Skeletal muscle satellite cell (primary cell): Measurements from ENCODE around the gene BST1.

Source experiments
- H3K27me3 ChIP-seq: 2 replicates; pipeline ENCODE4 v1.7.0; 2013; ENCODE audit warnings: low read length; ENCODE audit not compliant: control insufficient read depth, insufficient read depth
- H3K36me3 ChIP-seq: 2 replicates; pipeline ENCODE4 v1.7.0; 2013; ENCODE audit warnings: mild to moderate bottlenecking, control low read depth, low read length; ENCODE audit not compliant: insufficient read depth
- H3K4me1 ChIP-seq: 2 replicates; pipeline ENCODE4 v1.7.0; 2013; ENCODE audit warnings: low read length; ENCODE audit not compliant: control insufficient read depth, insufficient read depth
- H3K4me2 ChIP-seq: 2 replicates; pipeline ENCODE4 v1.7.0; 2013; ENCODE audit warnings: mild to moderate bottlenecking, low read length
- H3K4me3 ChIP-seq: 2 replicates; pipeline ENCODE4 v1.7.0; 2013; ENCODE audit warnings: low read length
- H3K9ac ChIP-seq: 2 replicates; pipeline ENCODE4 v1.7.0; 2013; ENCODE audit warnings: mild to moderate bottlenecking, low read depth, low read length, moderate library complexity
- H3K9me3 ChIP-seq: replicated peaks from 2 replicates; pipeline ENCODE4 v1.7.0; 2013; ENCODE audit warnings: mild to moderate bottlenecking, control low read depth, low read length

Gene BST1

DNA sequence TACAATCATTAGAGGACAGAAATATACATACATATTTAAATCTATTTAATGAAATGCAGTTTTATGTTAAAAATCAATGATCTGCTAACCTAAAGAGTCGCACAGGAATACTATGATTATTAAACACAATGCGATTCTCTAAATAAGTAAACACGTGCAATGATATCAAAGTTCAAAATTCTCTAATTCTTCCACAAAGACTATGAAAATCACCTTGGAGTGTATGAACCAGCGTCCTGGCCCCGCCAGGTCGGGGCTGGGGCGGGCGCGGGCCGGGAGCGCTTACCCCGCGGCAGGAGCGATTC is 21.8 kb upstream of the BST1 start:
- H3K9ac ChIP-seq = peak overlapping the region; percentile 97
- H3K4me3 ChIP-seq = peak overlapping the region; percentile 75
- H3K9me3 ChIP-seq = no peaks in the 10 kb centered on the region
- H3K4me2 ChIP-seq = peak overlapping the region; percentile 80
- peaks cover 16% of the 10 kb centered on the region for H3K36me3 ChIP-seq
- H3K27me3 ChIP-seq = no peaks in the 10 kb centered on the region
- peaks cover 30% of the 10 kb centered on the region for H3K4me1 ChIP-seq

DNA sequence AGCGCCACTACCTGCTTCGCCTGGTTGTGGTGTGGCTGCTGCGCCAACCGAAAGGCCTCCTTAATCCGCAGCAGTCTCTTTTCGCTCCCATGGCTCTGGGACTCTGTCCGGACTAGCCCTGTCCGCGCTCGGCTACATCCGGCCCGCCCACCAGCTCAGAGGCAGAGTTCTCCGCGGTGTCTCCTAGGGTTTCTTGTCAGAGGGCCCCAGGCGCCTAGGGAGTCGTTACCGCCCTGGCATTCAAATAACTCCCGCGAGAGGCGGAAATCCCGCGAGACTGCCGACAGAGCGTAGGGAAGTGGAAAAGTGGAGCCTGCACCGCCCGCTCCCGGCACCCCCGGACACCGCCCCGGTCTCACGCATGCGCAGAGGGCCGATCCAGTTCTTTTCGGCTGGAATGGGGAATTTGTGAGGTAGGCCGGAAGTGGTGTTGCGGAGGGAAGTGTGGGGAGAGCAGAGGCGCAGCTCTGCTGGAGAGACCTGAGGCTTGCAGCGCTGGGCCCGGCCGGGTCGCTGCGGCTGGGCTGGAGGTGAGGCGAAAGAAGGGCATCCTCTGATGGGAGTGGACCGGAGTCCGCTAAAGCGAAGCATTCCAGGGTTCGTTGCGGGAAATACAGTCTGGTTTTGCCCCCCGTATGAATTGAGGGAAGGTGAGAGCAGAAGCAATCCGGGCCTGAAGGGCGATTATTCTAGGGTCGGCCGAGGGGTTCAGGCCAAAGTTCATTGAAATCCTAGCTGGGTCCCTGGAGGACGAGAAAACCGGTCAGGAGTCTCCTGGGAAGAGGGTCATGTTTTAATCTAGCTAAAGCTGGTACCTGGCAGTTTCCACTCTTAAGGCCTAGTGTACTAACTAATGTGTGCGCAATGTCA is 21.3 kb upstream of the BST1 start, which contains the start of gene FAM200B:
Gene FAM200B (plus strand): TSS at position 456 of the 870 bp plus-strand sequence. CDS start 5,151 bp downstream, outside the sequence.
- H3K36me3 ChIP-seq = peaks cover 22% of the 10 kb centered on the region
- H3K9me3 ChIP-seq = no peaks in the 10 kb centered on the region
- peak within 1 kb of the TSS; percentile 75 for H3K4me3 ChIP-seq
- H3K4me2 ChIP-seq = peak within 1 kb of the TSS; percentile 90
- peaks cover 30% of the 10 kb centered on the region for H3K4me1 ChIP-seq
- peak within 1 kb of the TSS; percentile 97 for H3K9ac ChIP-seq
- H3K27me3 ChIP-seq = no peaks in the 10 kb centered on the region

- Histone ChIP-seq H3K27me3 (no peaks in the 10 kb centered on the region), H3K4me3 (peak overlapping the region; percentile 75), H3K4me2 (peak overlapping the region; percentile 90), H3K36me3 (peaks cover 30% of the 10 kb centered on the region), H3K4me1 (peaks cover 27% of the 10 kb centered on the region), H3K9ac (peak overlapping the region; percentile 97), H3K9me3 (no peaks in the 10 kb centered on the region)
Measured at GRCh38 chr4:15682242-15683142, 20.4 kb upstream of the BST1 start.

GRCh38 chr4:15683143-15683495 is 19.7 kb upstream of the BST1 start:
- no peaks in the 10 kb centered on the region for H3K9me3 ChIP-seq

DNA sequence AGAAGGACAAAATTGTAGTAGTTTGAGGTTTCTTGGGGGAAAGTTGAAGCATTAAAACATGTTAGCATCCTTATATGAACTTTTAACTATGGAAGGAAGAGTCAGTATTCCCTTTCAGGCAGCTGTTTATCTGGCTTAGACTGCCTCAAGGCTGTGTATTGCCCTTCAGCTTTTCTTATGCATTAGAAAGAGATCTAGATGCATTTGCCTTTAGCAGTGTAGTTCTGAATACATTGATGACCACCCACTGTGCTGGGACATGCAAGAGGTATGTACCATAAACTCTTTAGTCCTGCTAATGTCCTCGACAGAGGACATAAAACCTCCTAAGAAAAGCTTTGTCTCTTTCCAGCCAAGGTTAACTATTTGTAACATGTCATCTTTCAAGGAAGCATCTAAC is 18.4 kb upstream of the BST1 start:
- Histone ChIP-seq H3K9ac (no peak overlapping the region), H3K9me3 (no peaks in the 10 kb centered on the region), H3K27me3 (no peaks in the 10 kb centered on the region), H3K4me3 (no peak overlapping the region), H3K4me1 (peaks cover 28% of the 10 kb centered on the region), H3K4me2 (no peak overlapping the region), H3K36me3 (peaks cover 36% of the 10 kb centered on the region)

More at GRCh38 chr4:15683143-15683495, 19.7 kb upstream of the BST1 start:
- Histone ChIP-seq H3K4me1 (peaks cover 24% of the 10 kb centered on the region), H3K4me2 (peak overlapping the region; percentile 90), H3K36me3 (peaks cover 30% of the 10 kb centered on the region), H3K27me3 (no peaks in the 10 kb centered on the region), H3K9ac (peak overlapping the region; percentile 97), H3K4me3 (peak overlapping the region; percentile 75)

DNA sequence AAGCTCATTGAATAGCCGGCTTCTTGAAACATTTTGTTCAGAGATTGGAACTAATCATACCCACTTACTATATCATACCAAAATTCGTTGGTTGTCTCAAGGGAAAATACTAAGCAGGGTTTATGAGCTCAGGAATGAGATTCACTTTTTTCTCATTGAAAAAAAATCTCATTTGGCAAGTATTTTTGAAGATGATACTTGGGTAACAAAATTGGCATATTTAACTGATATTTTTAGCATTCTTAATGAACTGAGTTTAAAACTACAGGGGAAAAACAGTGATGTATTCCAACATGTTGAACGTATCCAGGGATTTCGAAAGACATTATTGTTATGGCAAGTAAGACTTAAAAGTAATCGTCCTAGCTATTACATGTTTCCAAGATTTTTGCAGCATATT is 14.8 kb upstream of the BST1 start:
- Histone ChIP-seq H3K36me3 (peaks cover 36% of the 10 kb centered on the region), H3K9ac (peak overlapping the region; percentile 35), H3K4me1 (peaks cover 42% of the 10 kb centered on the region), H3K4me2 (peak overlapping the region; percentile 5), H3K9me3 (no peaks in the 10 kb centered on the region), H3K27me3 (no peaks in the 10 kb centered on the region), H3K4me3 (no peak overlapping the region)

- Histone ChIP-seq H3K4me3 (no peak overlapping the region), H3K36me3 (peaks cover 29% of the 10 kb centered on the region), H3K27me3 (no peaks in the 10 kb centered on the region), H3K4me1 (peaks cover 31% of the 10 kb centered on the region), H3K9me3 (no peaks in the 10 kb centered on the region), H3K4me2 (peak overlapping the region; percentile 71), H3K9ac (peak overlapping the region; percentile 83)
Measured at GRCh38 chr4:15689540-15689939, 13.3 kb upstream of the BST1 start.

GRCh38 chr4:15690020-15690809 is 12.7 kb upstream of the BST1 start:
- Histone ChIP-seq H3K4me3 (peak overlapping the region; percentile 11), H3K36me3 (peaks cover 24% of the 10 kb centered on the region), H3K9me3 (no peaks in the 10 kb centered on the region), H3K27me3 (no peaks in the 10 kb centered on the region), H3K4me2 (peak overlapping the region; percentile 71), H3K4me1 (peaks cover 38% of the 10 kb centered on the region), H3K9ac (peak overlapping the region; percentile 83)

DNA sequence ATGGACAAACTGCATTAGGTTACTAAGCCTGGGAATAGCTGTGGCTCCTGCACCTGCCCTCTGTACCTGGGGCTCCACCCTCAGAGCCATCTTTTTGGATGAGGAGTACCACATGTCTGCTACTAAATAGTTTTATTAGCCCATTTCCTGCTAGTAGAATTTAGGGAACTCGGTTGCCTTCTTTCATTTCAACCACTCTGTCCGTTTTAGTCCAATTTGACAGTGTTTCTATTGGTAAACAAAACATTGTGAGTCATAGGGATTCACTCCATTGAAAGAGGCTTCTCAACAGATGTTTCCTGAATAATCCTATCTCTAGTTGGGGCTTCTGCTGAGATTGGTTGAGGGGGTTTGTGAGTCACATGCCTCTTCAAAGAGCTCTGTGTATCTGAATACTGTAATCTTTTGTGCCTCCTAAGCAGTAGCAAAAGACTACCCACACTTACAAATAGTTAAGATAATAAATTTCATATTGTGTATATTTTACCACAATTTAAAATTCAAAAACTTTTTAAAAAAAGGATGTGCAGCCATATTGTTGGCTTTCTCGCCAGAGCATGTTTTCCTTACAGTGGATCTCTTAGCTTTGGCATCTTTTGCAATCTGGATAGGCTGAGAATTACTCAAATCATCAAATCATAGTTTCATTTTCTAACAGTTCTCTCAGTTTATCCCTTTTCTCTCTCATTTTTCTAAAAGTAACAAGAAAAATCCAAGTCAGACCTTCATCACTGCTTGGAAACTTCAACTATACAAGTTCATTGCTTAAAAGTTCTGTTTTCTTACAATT is 11.3 kb upstream of the BST1 start:
- Histone ChIP-seq H3K4me3 (peak overlapping the region; percentile 11), H3K27me3 (no peaks in the 10 kb centered on the region), H3K4me2 (peak overlapping the region; percentile 43), H3K9me3 (no peaks in the 10 kb centered on the region), H3K4me1 (peaks cover 44% of the 10 kb centered on the region), H3K9ac (peak overlapping the region; percentile 65), H3K36me3 (peaks cover 15% of the 10 kb centered on the region)

DNA sequence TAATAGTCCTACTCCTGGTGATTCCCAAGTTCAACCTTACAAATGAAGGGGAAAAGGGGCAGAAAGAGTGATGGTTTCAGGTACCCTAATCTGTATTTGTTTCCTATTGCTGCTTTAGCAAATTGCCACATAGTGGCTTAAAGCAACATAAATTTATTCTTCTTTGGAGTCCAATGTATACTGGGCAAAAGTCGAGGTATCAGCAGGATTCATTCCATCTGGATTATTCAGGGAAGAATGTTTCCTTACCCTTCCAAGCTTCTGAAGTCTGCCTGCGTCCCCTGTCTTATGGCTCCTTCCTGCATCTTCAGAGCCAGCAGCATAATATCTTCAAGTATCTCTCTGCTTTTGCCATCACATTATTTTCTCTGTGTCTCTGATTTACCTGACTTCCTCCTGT is 10.3 kb upstream of the BST1 start:
- no peaks in the 10 kb centered on the region for H3K9me3 ChIP-seq
- H3K4me3 ChIP-seq = no peak overlapping the region
- H3K36me3 ChIP-seq = peaks cover 6% of the 10 kb centered on the region
- no peak overlapping the region for H3K4me2 ChIP-seq
- H3K4me1 ChIP-seq = peaks cover 44% of the 10 kb centered on the region
- H3K27me3 ChIP-seq = no peaks in the 10 kb centered on the region
- no peak overlapping the region for H3K9ac ChIP-seq
